ENCODE data around the gene ELP5. TPM values are rescaled to one million over a fixed set of nuclear protein-coding genes. Genes with fewer than 3 reads are reported as not detected.

Gene ELP5
- total and polyA plus RNA-seq, 2 donors (not counting 3 experiments of a cell fraction or from before 2014, with no cell fraction given), result 44.4 to 54.7 TPM

- Histone ChIP-seq H3K9ac (replicated peaks; ENCODE audit: extremely low read depth, insufficient read depth, low read length) (no peak overlapping the region), H3K79me2 (ENCODE audit: control insufficient read depth, insufficient read depth, low read length) (peaks cover 34% of the 10 kb centered on the region), H3K36me3 (ENCODE audit: control insufficient read depth in 2 of 2, extremely low read depth in 1 of 2, insufficient read depth in 2 of 2, low read length in 2 of 2) (peaks cover 3 to 21% of the 10 kb centered on the region in 2 experiments), H3K27me3 (ENCODE audit: control insufficient read depth in 2 of 2, insufficient read depth in 2 of 2, low read length in 2 of 2) (no peaks in the 10 kb centered on the region), H3K9me3 (replicated peaks; ENCODE audit: control insufficient read depth, insufficient read depth, low read length) (no peaks in the 10 kb centered on the region), H3K4me2 (ENCODE audit: insufficient read depth, low read length) (no peak overlapping the region), H3K9me1 (replicated peaks; ENCODE audit: control insufficient read depth, extremely low read depth, insufficient read depth, low read length) (no peaks in the 10 kb centered on the region), H2AFZ (ENCODE audit: low read depth, low read length) (no peak overlapping the region), H3K4me1 (ENCODE audit: control insufficient read depth, extremely low read depth, insufficient read depth, low read length) (peaks cover 18% of the 10 kb centered on the region), H3K4me3 (replicated peaks in 1 of 3; ENCODE audit: insufficient read depth in 1 of 3, low read depth in 1 of 3, low read length in 3 of 3) (no peak overlapping the region), H3K27ac (ENCODE audit: insufficient read depth, low read depth, low read length) (no peak overlapping the region), H4K20me1 (replicated peaks; ENCODE audit: control insufficient read depth, extremely low read depth, insufficient read depth, low read length) (no peaks in the 10 kb centered on the region)
- dilution Hi-C loops (cut with MboI; ENCODE audit: extremely low pct_ligation_motif_present, low sequenced_read_pairs), result no loop called here
- FAIRE-seq (no peak), DNase-seq (ENCODE audit: low read depth, low spot score) (no peak)
- no peak for TF ChIP-seq POLR2A (IDR thresholded peaks at IDR 0.05; ENCODE audit: low read depth, low read length)
- TF ChIP-seq CTCF (IDR thresholded peaks at IDR 0.05; ENCODE audit: extremely low read depth in 1 of 2, insufficient read depth in 1 of 2, low read depth in 1 of 2, low read length in 2 of 2), result no peak
- TF ChIP-seq MYC (IDR thresholded peaks at IDR 0.05; ENCODE audit: low read depth, low read length), result no peak
- no peak for TF ChIP-seq GATA2 (IDR thresholded peaks at IDR 0.05; ENCODE audit: insufficient read depth, insufficient read length, low read depth, low read length)
- no peak for TF ChIP-seq JUN (IDR thresholded peaks at IDR 0.05; ENCODE audit: borderline replicate concordance, insufficient read depth, insufficient read length, low read depth)
- TF ChIP-seq POLR2AphosphoS5 (IDR thresholded peaks at IDR 0.05; ENCODE audit: insufficient read depth, low read depth, low read length), result no peak
- no peak for TF ChIP-seq FOS (IDR thresholded peaks at IDR 0.05; ENCODE audit: borderline replicate concordance, insufficient read depth, low read length)
- TF ChIP-seq MAX (IDR thresholded peaks at IDR 0.05; ENCODE audit: insufficient read depth, insufficient read length), result no peak
- TF ChIP-seq EZH2 (IDR thresholded peaks at IDR 0.05; ENCODE audit: borderline replicate concordance, low read depth, low read length, severe bottlenecking), result no peak
- ChIA-PET CTCF (interaction anchor here (1.2 kb wide), 1 partner anchor 41 kb away, joined by 7 read pairs; no protein-coding TSS in a partner anchor), POLR2A (no interaction called here)
- intact Hi-C loops (cut with micrococcal nuclease), result loop anchor here (5.0 kb wide), 1 partner anchor 183 kb away; the partner anchor contains the start of genes FGF11 and TMEM102
- BruUV-seq (replicated peaks), result no TSS peak
Observed at GRCh38 chr17:7254511-7254910, 2.5 kb downstream of the ELP5 start.
